IMR-90 (cell line): ENCODE results near the gene SLIT3. TPM values are rescaled to one million over a fixed set of nuclear protein-coding genes. Genes with fewer than 3 reads are reported as not detected.

Experiments used
- ATAC-seq: fragments of 200-7000 bp; cut with Tn5 transposase; 2 replicates; pipeline ENCODE4 v1.9.1; 2020; ENCODE audit warnings: low read depth, mild to moderate bottlenecking, moderate library complexity
- BruUV-seq: library from RNA; stranded (reverse); fragments of 400-500 nt; replicated peaks from 2 replicates; lab custom pipeline; 2021; lab: Mats Ljungman, UMichigan
- CTCF ChIA-PET: fragments of 300-600 bp; formaldehyde crosslinking; extraction: SDS; loops from one replicate; lab custom pipeline; 2021; ENCODE audit warnings: antibody characterized with exemption; lab: Yijun Ruan, JAX
- POLR2A ChIA-PET: fragments of 300-600 bp; sonication (Branson Sonifier 250); formaldehyde crosslinking; loops from one replicate; lab custom pipeline; 2022; ENCODE audit warnings: antibody characterized with exemption; ENCODE audit not compliant: unreplicated experiment; lab: Charles Lee
- DNase-seq: peaks from one replicate; pipeline ENCODE4 v3.0.0; 2013
- H2AFZ ChIP-seq: replicated peaks from 2 replicates; pipeline ENCODE3; 2013; ENCODE audit warnings: low read length, mild to moderate bottlenecking; ENCODE audit not compliant: poor library complexity
- H2AK5ac ChIP-seq: 2 replicates; pipeline ENCODE4 v1.6.1; 2013; ENCODE audit warnings: low read depth, low read length, inconsistent platforms
- H2AK9ac ChIP-seq: replicated peaks from 2 replicates; pipeline ENCODE3; 2013; ENCODE audit warnings: mild to moderate bottlenecking, low read depth, low read length, moderate library complexity; ENCODE audit not compliant: poor library complexity
- H2BK120ac ChIP-seq: 2 replicates; pipeline ENCODE4 v1.6.1; 2013; ENCODE audit warnings: low read depth, low read length, inconsistent platforms
- H2BK15ac ChIP-seq: 3 replicates; pipeline ENCODE4 v1.6.1; 2013; ENCODE audit warnings: low read depth, low read length, inconsistent platforms
- H2BK20ac ChIP-seq: 2 replicates; pipeline ENCODE4 v1.6.1; 2013; ENCODE audit warnings: low read depth, mild to moderate bottlenecking, inconsistent platforms, low read length, moderate library complexity
- H2BK5ac ChIP-seq: 2 replicates; pipeline ENCODE4 v1.6.1; 2013; ENCODE audit warnings: mild to moderate bottlenecking, low read depth, low read length, inconsistent platforms; ENCODE audit not compliant: poor library complexity, severe bottlenecking
- H3K14ac ChIP-seq: replicated peaks from 2 replicates; pipeline ENCODE4 v1.6.1; 2013; ENCODE audit warnings: low read depth, low read length, inconsistent platforms
- H3K18ac ChIP-seq: 2 replicates; pipeline ENCODE4 v1.6.1; 2013; ENCODE audit warnings: low read depth, low read length, control low read depth
- H3K23ac ChIP-seq: 2 replicates; pipeline ENCODE4 v1.6.1; 2013; ENCODE audit warnings: low read depth, low read length, inconsistent platforms
- H3K27ac ChIP-seq: 2 replicates; pipeline ENCODE4 v1.5.1; 2013; ENCODE audit warnings: mild to moderate bottlenecking, control low read depth, low read length; ENCODE audit not compliant: insufficient read depth
- H3K27me3 ChIP-seq: 2 replicates; pipeline ENCODE4 v1.6.1; 2013; ENCODE audit warnings: low read length; ENCODE audit not compliant: control insufficient read depth, insufficient read depth
- H3K36me3 ChIP-seq: 2 replicates; pipeline ENCODE4 v1.6.1; 2013; ENCODE audit warnings: low read length, mixed read lengths; ENCODE audit not compliant: control insufficient read depth, insufficient read depth
- H3K4ac ChIP-seq: 2 replicates; pipeline ENCODE4 v1.6.1; 2013; ENCODE audit warnings: low read depth, low read length, inconsistent platforms
- H3K4me1 ChIP-seq: 2 replicates; pipeline ENCODE4 v1.6.1; 2013; ENCODE audit warnings: low read length, mixed read lengths; ENCODE audit not compliant: control insufficient read depth, insufficient read depth
- H3K4me2 ChIP-seq: 2 replicates; pipeline ENCODE4 v1.6.1; 2013; ENCODE audit warnings: low read depth, mild to moderate bottlenecking, control low read depth, low read length, moderate library complexity
- H3K4me3 ChIP-seq: 2 replicates; pipeline ENCODE4 v1.5.1; 2013; ENCODE audit warnings: low read depth, mild to moderate bottlenecking, control low read depth, low read length, moderate library complexity; ENCODE audit not compliant: insufficient read depth
- H3K56ac ChIP-seq: 2 replicates; pipeline ENCODE4 v1.6.1; 2013; ENCODE audit warnings: low read length, inconsistent platforms; ENCODE audit not compliant: insufficient read depth; ENCODE audit errors: extremely low read depth
- H3K79me1 ChIP-seq, 2 experiments: 2 replicates each; pipeline ENCODE4 v1.6.1; 2013; ENCODE audit warnings: low read length in 2 of 2, inconsistent platforms in 1 of 2, low read depth in 1 of 2
- H3K9ac ChIP-seq: 2 replicates; pipeline ENCODE4 v1.6.1; 2013; ENCODE audit warnings: low read depth, low read length, control low read depth
- H3K9me1 ChIP-seq: 2 replicates; pipeline ENCODE4 v1.6.1; 2013; ENCODE audit warnings: low read length, inconsistent platforms; ENCODE audit not compliant: insufficient read depth
- H3K9me3 ChIP-seq: 2 replicates; pipeline ENCODE4 v1.6.1; 2013; ENCODE audit warnings: low read length; ENCODE audit not compliant: control insufficient read depth, insufficient read depth
- H4K20me1 ChIP-seq: 2 replicates; pipeline ENCODE4 v1.6.1; 2013; ENCODE audit warnings: low read length, inconsistent platforms; ENCODE audit not compliant: insufficient read depth
- H4K5ac ChIP-seq: 2 replicates; pipeline ENCODE4 v1.6.1; 2013; ENCODE audit warnings: mild to moderate bottlenecking, low read depth, low read length, control low read depth
- H4K8ac ChIP-seq, 2 experiments: 2 replicates each; pipeline ENCODE4 v1.6.1; 2013; ENCODE audit warnings: low read depth in 2 of 2, low read length in 2 of 2, control low read depth in 1 of 2, inconsistent platforms in 1 of 2
- H4K91ac ChIP-seq: 2 replicates; pipeline ENCODE4 v1.6.1; 2013; ENCODE audit warnings: low read depth, low read length, inconsistent platforms; ENCODE audit not compliant: insufficient read depth
- FOS ChIP-seq: fragments of 150-350 bp; IDR thresholded peaks from 2 replicates; pipeline ENCODE4 v1.6.1; 2016; ENCODE audit warnings: low read depth, low read length
- MAZ ChIP-seq: IDR thresholded peaks from 2 replicates; pipeline ENCODE4 v1.6.1; 2012; ENCODE audit warnings: low read depth, mild to moderate bottlenecking, low read length, improper control_type of control experiment, moderate library complexity, borderline replicate concordance
- MXI1 ChIP-seq: IDR thresholded peaks from 2 replicates; pipeline ENCODE4 v1.6.1; 2012; ENCODE audit warnings: low read depth, mild to moderate bottlenecking, low read length, moderate library complexity, borderline replicate concordance
- NFE2L2 ChIP-seq: fragments of 150-350 bp; IDR thresholded peaks from 2 replicates; pipeline ENCODE4 v1.6.1; 2016; ENCODE audit warnings: low read depth, mild to moderate bottlenecking, low read length
- POLR2A ChIP-seq: IDR thresholded peaks from 2 replicates; pipeline ENCODE4 v1.6.1; 2012; ENCODE audit warnings: mild to moderate bottlenecking, low read depth, low read length
- RAD21 ChIP-seq: IDR thresholded peaks from 2 replicates; pipeline ENCODE4 v1.6.1; 2012; ENCODE audit warnings: low read length, improper control_type of control experiment
- SMC3 ChIP-seq: fragments of 150-350 bp; IDR thresholded peaks from 2 replicates; pipeline ENCODE4 v1.6.1; 2016; ENCODE audit warnings: low read depth, mild to moderate bottlenecking, antibody characterized with exemption, low read length, moderate library complexity
- WGBS, 2 experiments: methylation state at CpG; one replicate each; pipeline versions ENCODE4 v1.1.5 to v1.1.7; 2013; ENCODE audit warnings: missing lambda C conversion rate in 2 of 2; ENCODE audit not compliant: insufficient read length in 1 of 2; ENCODE audit errors: extremely low coverage in 2 of 2; 5-methylcytosine and 5-hydroxymethylcytosine counted together
- dilution Hi-C: fragments of 300-500 bp; cut with HindIII; formaldehyde crosslinking; loops from one replicate; pipeline ENCODE4 v1.14.3; 2018; ENCODE audit warnings: low sequenced_read_pairs; ENCODE audit not compliant: unreplicated experiment
- in situ Hi-C: fragments of 300-500 bp; cut with MboI; formaldehyde crosslinking; loops from 3 replicates; pipeline ENCODE4 v1.14.3; 2019; ENCODE audit warnings: low sequenced_read_pairs, inconsistent platforms, mixed read lengths
- intact Hi-C: fragments of 100-400 bp; cut with micrococcal nuclease; formaldehyde crosslinking; loops from 2 replicates; pipeline ENCODE4 v1.10.0; 2022
- polyA plus RNA-seq, 3 experiments: library from polyadenylated mRNA; depleted of rRNA; stranded (reverse); fragments of >200 nt; gene quantifications; 2 replicates each; pipeline ENCODE4 v1.2.3, GENCODE V29; 2012; ENCODE audit warnings: low replicate concordance in 1 of 3
- total RNA-seq: library from RNA; depleted of rRNA; stranded (reverse); fragments of >200 nt; gene quantifications from 2 replicates; pipeline ENCODE4 v1.2.3, GENCODE V29; 2012
- TF ChIP-seq, protein P1 (sequence below): fragments of 150-350 bp; IDR thresholded peaks from 2 replicates; pipeline ENCODE4 v1.6.1; 2017; ENCODE audit warnings: mild to moderate bottlenecking, antibody characterized with exemption, low read length, low read depth
- TF ChIP-seq, protein P2 (sequence below): fragments of 150-350 bp; IDR thresholded peaks from 2 replicates; pipeline ENCODE4 v1.6.1; 2016; ENCODE audit warnings: low read depth, mild to moderate bottlenecking, low read length, moderate library complexity, borderline replicate concordance

Gene SLIT3
- total and polyA plus RNA-seq, 2 of the 4 experiments (the other 2 are of a cell fraction): 0.18 to 0.50 TPM

DNA sequence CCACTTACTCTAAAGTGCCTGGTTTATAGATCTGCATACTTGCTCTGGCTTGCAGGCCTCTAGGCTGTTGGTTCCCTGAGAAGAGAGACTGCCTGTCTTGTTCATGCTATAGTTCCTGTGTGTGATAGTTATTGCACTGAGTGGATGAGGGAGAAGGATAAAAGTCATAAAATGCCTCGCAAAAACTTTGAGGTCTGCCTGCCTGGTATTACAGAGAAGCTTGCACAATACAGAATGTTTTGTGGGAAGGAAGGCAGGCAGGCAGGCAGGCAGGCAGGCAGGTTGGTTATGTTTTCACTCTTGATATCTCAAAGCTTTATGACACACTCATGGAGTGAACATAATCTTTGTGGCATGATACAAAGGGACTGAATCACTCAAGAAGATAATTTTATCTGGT is 287.1 kb downstream of the SLIT3 start:
- no peaks in the 10 kb centered on the region for H4K20me1 ChIP-seq
- DNase-seq: no peak
- CTCF ChIA-PET: no interaction called here
- no peak overlapping the region for H4K91ac ChIP-seq
- no peak overlapping the region for H2AFZ ChIP-seq
- no peak overlapping the region for H3K23ac ChIP-seq
- no TSS peak for BruUV-seq
- no CpG with 5 or more reads among the region's 1 CpG for WGBS, 2 experiments
- H2BK15ac ChIP-seq: no peak overlapping the region
- H2BK20ac ChIP-seq: no peak overlapping the region
- H3K56ac ChIP-seq: no peak overlapping the region
- no peak overlapping the region for H2AK5ac ChIP-seq
- POLR2A ChIA-PET: no interaction called here
- no peak overlapping the region for H2BK5ac ChIP-seq
- TF ChIP-seq FOS (no peak), POLR2A (no peak), MAZ (no peak), NFE2L2 (no peak), SMC3 (no peak), RAD21 (no peak), MXI1 (no peak)
- TF ChIP-seq, protein P1, sequence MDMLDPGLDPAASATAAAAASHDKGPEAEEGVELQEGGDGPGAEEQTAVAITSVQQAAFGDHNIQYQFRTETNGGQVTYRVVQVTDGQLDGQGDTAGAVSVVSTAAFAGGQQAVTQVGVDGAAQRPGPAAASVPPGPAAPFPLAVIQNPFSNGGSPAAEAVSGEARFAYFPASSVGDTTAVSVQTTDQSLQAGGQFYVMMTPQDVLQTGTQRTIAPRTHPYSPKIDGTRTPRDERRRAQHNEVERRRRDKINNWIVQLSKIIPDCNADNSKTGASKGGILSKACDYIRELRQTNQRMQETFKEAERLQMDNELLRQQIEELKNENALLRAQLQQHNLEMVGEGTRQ: no peak
- TF ChIP-seq, protein P2, sequence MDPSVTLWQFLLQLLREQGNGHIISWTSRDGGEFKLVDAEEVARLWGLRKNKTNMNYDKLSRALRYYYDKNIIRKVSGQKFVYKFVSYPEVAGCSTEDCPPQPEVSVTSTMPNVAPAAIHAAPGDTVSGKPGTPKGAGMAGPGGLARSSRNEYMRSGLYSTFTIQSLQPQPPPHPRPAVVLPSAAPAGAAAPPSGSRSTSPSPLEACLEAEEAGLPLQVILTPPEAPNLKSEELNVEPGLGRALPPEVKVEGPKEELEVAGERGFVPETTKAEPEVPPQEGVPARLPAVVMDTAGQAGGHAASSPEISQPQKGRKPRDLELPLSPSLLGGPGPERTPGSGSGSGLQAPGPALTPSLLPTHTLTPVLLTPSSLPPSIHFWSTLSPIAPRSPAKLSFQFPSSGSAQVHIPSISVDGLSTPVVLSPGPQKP: no peak
- H2AK9ac ChIP-seq: no peak overlapping the region
- H2BK120ac ChIP-seq: no peak overlapping the region
- H3K79me1 ChIP-seq: no peaks in the 10 kb centered on the region
- H3K4me1 ChIP-seq: no peaks in the 10 kb centered on the region
- no peaks in the 10 kb centered on the region; the same call in 1 of the 2 replicates for H3K27me3 ChIP-seq
- no peak overlapping the region for H3K4me2 ChIP-seq
- no peak overlapping the region for H3K14ac ChIP-seq
- ATAC-seq: no peak
- no peak overlapping the region for H3K18ac ChIP-seq
- in situ Hi-C loops: no loop called here
- no peak overlapping the region for H4K5ac ChIP-seq
- intact Hi-C loops: no loop called here
- H3K4ac ChIP-seq: no peak overlapping the region
- no peak overlapping the region for H3K9ac ChIP-seq
- H3K9me3 ChIP-seq: no peaks in the 10 kb centered on the region
- no peak overlapping the region for H4K8ac ChIP-seq
- no peaks in the 10 kb centered on the region for H3K36me3 ChIP-seq
- H3K4me3 ChIP-seq: no peak overlapping the region
- no peaks in the 10 kb centered on the region for H3K9me1 ChIP-seq
- no peak overlapping the region for H3K27ac ChIP-seq
- dilution Hi-C loops: no loop called here
